ENCODE results near the gene MRPL21.

The MRPL21 gene

DNA sequence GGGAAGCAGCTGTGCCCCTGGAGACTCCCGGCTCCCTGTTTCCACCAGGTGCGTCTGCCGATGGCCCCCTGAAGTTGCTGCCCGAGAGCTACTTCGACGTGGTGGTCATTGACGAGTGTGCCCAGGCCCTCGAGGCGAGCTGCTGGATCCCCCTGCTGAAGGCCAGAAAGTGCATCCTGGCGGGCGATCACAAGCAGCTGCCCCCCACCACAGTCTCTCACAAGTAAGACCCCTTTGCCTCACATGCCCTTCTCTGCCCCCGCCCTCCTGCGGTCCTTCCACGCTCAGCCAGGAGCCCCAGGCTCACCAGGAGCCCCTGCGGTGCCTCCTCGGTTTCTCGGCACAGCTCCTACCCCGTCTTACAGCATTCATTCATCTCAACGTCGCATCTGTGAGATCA is 25.5 kb upstream of the MRPL21 start:
- peaks cover 65% of the 10 kb centered on the region for H3K36me3 Mint-ChIP-seq (ENCODE audit: low read depth)
- peaks cover 4% of the 10 kb centered on the region for H3K4me1 Mint-ChIP-seq
- H3K4me3 Mint-ChIP-seq, result no peak overlapping the region
- H3K9me3 Mint-ChIP-seq, result peaks cover 28% of the 10 kb centered on the region
- H3K27ac Mint-ChIP-seq, result no peak overlapping the region
- no peaks in the 10 kb centered on the region for H3K27me3 Mint-ChIP-seq (ENCODE audit: low read depth)
- TF ChIP-seq, protein P1, sequence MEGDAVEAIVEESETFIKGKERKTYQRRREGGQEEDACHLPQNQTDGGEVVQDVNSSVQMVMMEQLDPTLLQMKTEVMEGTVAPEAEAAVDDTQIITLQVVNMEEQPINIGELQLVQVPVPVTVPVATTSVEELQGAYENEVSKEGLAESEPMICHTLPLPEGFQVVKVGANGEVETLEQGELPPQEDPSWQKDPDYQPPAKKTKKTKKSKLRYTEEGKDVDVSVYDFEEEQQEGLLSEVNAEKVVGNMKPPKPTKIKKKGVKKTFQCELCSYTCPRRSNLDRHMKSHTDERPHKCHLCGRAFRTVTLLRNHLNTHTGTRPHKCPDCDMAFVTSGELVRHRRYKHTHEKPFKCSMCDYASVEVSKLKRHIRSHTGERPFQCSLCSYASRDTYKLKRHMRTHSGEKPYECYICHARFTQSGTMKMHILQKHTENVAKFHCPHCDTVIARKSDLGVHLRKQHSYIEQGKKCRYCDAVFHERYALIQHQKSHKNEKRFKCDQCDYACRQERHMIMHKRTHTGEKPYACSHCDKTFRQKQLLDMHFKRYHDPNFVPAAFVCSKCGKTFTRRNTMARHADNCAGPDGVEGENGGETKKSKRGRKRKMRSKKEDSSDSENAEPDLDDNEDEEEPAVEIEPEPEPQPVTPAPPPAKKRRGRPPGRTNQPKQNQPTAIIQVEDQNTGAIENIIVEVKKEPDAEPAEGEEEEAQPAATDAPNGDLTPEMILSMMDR (IDR thresholded peaks at IDR 0.05; ENCODE audit: unreplicated experiment in 3 of 3), result no peak

DNA sequence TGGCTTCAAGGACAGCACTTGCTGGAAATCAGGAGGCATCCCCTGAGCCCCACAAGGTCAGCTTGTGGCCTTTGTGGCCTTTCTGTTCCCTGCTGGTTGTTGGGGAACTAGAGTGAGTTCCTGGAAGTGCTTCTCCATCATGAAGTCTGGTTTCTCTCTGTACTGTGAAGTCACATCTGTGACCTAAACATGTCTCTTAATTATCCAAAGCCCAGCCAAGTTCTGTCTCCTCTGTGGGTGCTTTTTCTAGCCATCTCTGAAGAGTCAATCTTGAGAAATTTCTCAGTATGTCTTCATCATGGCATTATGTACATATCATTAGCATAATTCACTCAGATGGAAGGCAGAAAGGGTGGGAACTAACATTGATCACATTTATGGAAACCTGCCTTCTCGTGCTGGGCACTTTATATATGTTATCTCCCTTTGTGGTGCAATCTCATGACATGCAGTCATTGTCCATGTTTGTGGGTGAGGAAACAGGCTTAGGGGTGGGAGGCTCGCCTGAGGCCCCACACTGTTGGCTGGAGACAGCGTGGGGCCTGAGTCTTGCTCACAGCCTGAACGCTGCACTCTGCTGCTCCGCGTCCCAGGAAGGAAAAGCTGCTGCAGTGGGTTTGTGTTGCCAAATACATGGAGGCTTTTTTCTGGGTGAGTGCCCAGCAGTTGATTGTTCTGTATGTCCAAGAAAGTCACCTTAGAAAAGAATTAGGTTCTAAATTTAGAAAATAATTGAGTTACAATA is 24.7 kb upstream of the MRPL21 start:
- TF ChIP-seq, protein P1 (IDR thresholded peaks at IDR 0.05; ENCODE audit: unreplicated experiment in 3 of 3), result no peak
- Mint-ChIP-seq H3K4me1 (peaks cover 4% of the 10 kb centered on the region), H3K36me3 (ENCODE audit: low read depth) (peaks cover 73% of the 10 kb centered on the region), H3K27me3 (ENCODE audit: low read depth) (no peaks in the 10 kb centered on the region), H3K4me3 (no peak overlapping the region), H3K9me3 (peaks cover 35% of the 10 kb centered on the region), H3K27ac (no peak overlapping the region)

DNA sequence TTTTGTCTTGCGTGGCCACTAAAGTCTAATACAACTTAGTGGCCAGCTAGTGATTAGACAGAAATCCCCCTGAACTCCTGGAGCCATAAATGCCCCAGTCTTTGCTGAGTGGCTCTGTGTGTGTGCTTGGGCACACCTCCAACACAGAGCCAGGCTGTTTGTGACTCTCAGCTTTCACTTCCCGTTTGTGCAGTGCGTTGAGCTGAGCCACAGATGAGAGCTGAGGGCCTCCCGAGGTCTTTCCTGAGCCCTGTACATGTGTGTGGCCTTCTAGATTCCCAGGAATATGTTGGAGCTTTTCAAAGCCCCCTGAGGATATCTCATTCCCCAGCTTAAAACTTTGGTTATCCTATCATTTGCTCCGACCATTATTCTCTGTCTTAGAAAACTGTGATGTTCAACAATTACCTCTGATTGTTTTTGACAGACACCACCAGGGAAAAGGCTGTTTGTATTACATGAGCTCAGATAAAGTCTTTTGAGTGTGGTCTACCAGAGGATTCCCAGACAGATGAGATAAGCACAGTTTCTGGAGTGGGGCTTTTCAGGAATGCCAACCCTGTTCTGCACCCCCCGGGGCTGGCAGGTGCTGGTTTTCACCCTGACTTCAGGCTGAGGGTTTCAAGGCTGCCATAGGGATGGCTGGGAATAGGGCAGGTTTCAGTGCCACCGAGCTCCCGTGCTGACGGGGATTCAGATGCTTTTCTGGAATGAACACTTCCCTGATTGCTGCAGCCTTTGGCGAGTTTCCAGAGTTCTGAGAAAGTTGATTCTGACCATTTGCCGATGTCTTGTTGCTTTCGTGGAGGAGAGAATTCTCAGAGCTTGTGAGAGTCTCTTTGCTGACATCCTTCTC is 23.9 kb upstream of the MRPL21 start:
- Mint-ChIP-seq H3K4me1 (peaks cover 4% of the 10 kb centered on the region), H3K4me3 (no peak overlapping the region), H3K27me3 (ENCODE audit: low read depth) (no peaks in the 10 kb centered on the region), H3K9me3 (peaks cover 35% of the 10 kb centered on the region), H3K27ac (no peak overlapping the region), H3K36me3 (ENCODE audit: low read depth) (peaks cover 81% of the 10 kb centered on the region)
- TF ChIP-seq, protein P1 (IDR thresholded peaks at IDR 0.05; ENCODE audit: unreplicated experiment in 3 of 3), result no peak

DNA sequence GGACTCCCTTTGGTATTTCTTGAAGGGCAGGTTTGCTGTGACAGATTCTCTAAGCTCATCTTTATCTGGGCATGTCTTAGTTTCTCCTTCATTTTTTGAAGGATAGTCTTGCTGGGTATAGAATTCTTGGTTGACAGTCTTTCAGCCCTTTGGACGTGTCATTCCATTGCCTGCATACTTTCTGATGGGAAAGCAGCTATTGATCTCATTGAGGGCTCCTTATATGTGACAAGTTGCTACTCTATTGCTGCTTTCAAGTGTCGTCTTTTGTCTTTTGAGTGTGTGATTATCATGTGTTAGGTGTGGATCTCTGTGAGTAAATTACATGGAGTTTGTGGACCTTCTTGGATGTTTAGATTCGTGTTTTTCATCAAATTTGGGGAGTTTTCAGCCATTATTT is 22.0 kb upstream of the MRPL21 start:
- TF ChIP-seq, protein P1 (IDR thresholded peaks at IDR 0.05; ENCODE audit: unreplicated experiment in 3 of 3), result no peak
- Mint-ChIP-seq H3K27ac (no peak overlapping the region), H3K9me3 (peaks cover 35% of the 10 kb centered on the region), H3K36me3 (ENCODE audit: low read depth) (peaks cover 95% of the 10 kb centered on the region), H3K4me3 (no peak overlapping the region), H3K4me1 (peaks cover 4% of the 10 kb centered on the region), H3K27me3 (ENCODE audit: low read depth) (no peaks in the 10 kb centered on the region)

- peaks cover 35% of the 10 kb centered on the region for H3K9me3 Mint-ChIP-seq
- H3K27me3 Mint-ChIP-seq (ENCODE audit: low read depth), result no peaks in the 10 kb centered on the region
- H3K27ac Mint-ChIP-seq, result no peak overlapping the region
- H3K4me1 Mint-ChIP-seq, result peaks cover 4% of the 10 kb centered on the region
- no peak overlapping the region for H3K4me3 Mint-ChIP-seq
- H3K36me3 Mint-ChIP-seq (ENCODE audit: low read depth), result peaks cover 97% of the 10 kb centered on the region
- TF ChIP-seq, protein P1 (IDR thresholded peaks at IDR 0.05; ENCODE audit: unreplicated experiment in 3 of 3), result no peak
These were observed 20.7 kb upstream of the MRPL21 start for GRCh38 chr11:68924073-68924925.
